Effector CD4-positive, alpha-beta T cell (primary cell): ENCODE results near the gene NEDD1.

ENCODE experiments used
- DNase-seq: peaks from one replicate; pipeline ENCODE4 v3.0.0-alpha.2; 2020
- total RNA-seq: gene quantifications from one replicate; lab custom pipeline; 2026; lab: John Stamatoyannopoulos, UW

Gene NEDD1, protein sequence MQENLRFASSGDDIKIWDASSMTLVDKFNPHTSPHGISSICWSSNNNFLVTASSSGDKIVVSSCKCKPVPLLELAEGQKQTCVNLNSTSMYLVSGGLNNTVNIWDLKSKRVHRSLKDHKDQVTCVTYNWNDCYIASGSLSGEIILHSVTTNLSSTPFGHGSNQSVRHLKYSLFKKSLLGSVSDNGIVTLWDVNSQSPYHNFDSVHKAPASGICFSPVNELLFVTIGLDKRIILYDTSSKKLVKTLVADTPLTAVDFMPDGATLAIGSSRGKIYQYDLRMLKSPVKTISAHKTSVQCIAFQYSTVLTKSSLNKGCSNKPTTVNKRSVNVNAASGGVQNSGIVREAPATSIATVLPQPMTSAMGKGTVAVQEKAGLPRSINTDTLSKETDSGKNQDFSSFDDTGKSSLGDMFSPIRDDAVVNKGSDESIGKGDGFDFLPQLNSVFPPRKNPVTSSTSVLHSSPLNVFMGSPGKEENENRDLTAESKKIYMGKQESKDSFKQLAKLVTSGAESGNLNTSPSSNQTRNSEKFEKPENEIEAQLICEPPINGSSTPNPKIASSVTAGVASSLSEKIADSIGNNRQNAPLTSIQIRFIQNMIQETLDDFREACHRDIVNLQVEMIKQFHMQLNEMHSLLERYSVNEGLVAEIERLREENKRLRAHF
- total RNA-seq = 62.3 reads per million, percentile 73 among the genes with 10 or more reads in this experiment

DNA sequence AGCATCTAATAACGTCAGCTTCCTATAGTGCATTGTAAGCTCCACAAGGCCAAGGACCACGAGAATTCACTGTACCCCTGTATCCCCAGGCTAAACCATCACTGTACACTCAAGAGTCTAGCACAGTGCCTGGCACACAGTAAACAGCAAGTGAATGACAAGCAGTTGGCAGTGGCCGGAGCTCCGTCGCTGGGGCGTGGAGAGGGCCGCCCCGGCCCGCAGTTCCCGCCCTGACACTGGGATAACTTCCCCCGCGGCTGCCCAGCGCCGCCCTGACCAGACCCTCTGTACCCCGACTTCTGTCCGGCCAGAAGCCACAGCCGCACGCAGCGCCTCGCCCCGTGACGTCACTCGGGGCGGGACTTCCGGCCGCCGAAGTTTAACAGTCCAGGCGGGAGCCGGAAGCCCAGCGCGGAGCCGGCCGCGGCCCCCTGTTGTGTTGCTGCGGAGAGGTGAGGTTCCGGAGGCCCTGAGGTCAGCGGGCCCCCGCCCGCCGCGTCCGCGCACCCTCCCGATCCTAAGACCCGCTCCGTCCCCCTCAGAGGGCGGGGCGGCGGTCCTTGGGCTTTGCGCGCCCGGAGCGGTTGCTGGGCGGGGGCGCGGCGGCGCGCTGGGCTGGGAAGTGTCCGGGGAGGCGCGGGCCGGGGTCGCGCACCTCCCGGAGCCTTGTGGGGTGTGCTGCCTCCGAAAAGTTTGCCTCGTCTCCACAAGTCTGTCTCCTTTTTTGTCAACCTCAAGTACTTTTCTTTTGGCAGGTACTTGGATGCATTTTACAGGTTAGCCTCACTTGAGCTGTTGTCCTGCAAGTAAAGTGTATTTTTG is at the start of gene NEDD1:
TSS of gene NEDD1 (plus strand) at position 409 of the 822 bp plus-strand sequence. CDS start 2,503 bp downstream, outside the sequence.
- peak; percentile 72 for DNase-seq

DNA sequence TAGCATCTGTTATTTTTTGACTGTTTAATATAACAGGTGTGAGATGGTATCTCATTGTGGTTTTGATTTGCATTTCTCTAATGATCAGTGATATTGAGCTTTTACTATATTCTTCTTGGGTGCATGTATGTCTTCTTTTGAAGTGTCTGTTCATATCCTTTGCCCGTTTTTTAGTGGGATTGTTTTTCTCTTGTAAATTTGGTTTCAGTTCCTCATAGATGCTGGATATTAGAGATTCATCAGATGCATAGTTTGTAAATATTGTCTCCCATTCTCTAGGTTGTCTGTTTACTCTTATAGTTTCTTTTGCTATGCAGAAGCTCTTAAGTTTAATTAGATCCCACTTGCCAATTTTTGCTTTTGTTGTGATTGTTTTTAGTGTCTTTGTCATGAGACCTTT is 48.9 kb upstream of the NEDD1 start:
- DNase-seq = no peak

DNA sequence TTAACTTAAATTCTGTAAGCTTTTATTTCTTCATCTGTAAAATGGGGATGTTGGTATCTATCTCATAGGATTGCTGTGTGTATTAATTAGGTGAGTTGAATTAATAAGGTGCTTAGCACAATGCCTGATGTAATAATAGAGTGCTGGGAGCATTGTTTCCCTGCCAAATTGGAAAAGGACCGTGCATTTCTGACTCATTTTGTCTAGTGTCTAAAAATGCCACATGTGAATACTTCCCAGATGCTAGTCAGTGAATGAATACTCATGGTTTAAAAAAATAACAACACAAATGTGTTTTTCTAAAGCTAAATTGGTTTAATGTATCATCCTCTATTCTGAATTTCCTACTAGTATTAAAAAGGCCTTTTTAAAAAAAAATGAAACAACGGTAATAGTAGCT is 45.4 kb upstream of the NEDD1 start:
- DNase-seq = no peak

DNA sequence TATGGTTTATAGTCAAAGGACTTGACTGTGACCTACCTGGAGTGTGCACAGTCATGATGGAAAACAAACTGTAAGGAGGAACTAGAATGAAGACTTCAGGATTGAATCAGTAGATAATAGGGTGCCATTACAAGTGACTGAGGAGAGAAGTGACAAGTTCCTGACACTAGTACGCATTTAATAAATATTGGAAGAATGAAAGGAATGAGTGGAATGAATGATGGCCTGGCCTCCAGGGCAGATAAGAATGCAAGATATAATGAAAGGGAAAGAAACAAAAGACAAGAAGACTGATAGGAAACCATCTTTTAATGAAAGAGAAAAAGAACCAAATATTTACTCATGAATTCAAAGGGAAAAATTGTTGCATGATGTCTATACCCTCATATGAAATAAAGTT is 44.7 kb upstream of the NEDD1 start:
- no peak for DNase-seq

DNA sequence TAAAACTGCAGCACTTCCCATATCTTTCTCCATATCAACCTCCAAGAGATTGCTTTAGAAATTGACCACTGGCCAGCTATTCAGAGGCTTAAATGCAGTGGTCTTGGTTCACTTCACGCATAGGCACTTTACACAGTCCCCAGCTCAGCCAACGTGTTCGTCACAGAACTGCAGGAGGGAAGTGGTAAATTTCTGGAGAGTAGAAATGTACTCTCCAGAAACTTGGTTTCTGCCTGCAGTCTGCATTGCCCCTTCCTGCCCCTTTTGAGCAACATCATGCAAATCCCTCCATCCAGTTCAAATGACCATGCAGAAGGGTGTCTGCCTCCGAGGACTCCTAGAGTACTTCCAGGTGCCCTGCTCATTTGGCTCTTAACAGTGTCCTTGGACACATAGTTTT is 42.7 kb upstream of the NEDD1 start:
- DNase-seq = no peak

DNA sequence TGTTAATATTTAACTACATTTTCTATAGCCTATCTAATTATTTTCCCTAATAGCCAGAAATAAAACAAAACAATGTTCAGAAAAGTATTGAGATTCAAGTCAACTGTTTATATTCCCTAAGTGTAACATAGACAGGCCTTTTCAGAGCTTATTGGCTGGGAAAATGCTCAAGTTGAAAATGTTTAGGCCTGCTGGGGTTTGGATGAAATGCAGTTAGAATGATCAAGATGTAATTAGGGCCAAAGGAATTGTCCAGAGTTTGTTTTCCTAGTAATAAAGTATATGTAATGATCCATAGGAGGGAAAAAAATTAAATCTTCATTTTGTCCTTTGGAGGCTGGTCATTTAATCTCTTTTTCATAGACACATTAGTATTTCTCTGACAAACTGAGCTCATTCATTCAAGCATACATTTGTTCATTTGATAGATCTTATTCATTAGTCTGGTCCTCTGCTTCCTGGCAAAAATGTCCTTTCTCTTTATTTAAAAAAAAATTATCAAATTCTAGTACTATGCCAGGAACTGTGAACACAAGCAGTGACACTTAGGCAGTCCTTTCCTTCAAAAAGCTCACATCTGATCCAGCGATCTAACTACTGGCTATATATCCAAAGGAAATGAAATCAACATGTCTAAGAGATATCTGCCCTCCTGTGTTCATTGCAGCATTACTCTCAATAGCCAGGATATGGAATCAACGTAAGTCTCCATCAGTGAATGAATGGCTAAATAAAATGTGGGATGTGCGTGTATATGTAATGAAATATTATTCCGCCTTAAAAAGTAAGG is 40.1 kb upstream of the NEDD1 start:
- DNase-seq = no peak

DNA sequence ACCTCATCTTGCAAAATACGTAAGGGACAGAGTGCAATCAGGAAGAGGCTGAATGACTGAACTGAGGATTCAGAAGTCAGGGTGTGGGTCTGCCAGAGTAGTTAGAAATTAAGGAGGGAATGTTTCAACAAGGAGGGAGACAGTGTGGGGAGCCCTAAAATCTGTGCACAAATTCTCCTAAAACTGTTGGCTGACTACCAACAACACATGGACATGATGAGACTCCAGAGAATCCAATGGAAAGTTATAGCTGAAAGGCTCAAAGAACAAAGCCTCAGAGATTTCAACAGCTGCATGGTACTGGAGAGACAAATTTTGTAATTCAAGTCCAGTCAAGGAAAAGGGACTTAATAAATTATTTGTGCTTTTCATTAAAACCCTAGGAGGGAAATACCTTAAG is 36.1 kb upstream of the NEDD1 start:
- DNase-seq = no peak

DNA sequence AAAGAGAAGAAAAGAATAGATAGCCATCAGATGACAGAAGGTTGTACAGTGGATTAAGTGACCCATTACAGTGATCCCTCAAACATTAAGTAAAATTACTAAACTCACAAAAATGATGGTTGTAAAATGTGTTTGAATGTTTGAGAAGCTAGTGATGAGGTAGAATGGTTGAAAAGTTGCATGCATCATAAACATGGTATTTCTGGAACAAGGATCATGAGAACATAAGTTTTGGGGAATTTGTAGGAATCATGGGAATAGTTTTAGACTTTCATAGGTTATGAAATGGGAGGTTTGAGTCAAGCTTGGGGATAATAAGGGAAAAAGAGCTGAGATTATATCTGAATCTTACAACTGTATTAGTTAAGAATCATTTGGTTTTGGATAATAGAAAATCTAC is 34.1 kb upstream of the NEDD1 start:
- no peak for DNase-seq

DNA sequence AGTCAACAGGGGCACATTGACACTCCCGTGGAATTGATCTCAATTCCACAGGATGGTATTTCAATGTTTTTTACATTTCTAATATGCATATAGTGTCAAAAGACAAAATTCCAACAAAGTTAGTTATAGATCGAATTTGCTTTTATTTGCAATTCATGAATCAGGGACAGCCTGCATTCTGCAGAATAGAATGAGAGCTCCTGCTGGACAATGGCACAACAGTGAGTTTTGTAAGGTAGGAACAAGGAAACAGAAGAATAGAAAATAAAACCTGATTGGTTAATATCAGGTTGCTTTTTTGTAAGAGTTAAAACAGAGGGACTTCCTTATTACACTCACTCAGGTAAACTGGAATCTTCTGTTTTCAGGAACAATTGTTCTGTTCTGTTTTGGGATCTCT is 32.8 kb upstream of the NEDD1 start:
- no peak for DNase-seq

DNA sequence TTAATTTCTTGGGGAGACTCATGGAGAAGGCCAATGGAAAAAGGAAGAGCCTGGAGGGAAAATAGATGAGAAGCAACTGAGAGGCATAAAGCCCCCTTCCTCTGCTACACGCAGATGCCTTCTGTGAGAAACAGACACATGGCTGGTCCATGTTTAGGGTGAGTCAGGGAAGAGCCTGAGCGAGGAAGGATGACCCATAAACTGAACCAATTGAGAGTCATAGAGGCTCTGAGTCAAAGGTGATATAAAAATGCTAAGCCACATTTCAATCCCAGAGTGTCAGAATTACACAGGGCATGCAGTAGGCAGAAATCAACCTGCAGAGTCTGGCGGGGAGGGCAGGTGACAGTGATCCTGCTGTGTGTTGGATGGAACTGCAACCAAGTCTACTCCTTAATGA is 30.1 kb upstream of the NEDD1 start:
- DNase-seq = no peak

DNA sequence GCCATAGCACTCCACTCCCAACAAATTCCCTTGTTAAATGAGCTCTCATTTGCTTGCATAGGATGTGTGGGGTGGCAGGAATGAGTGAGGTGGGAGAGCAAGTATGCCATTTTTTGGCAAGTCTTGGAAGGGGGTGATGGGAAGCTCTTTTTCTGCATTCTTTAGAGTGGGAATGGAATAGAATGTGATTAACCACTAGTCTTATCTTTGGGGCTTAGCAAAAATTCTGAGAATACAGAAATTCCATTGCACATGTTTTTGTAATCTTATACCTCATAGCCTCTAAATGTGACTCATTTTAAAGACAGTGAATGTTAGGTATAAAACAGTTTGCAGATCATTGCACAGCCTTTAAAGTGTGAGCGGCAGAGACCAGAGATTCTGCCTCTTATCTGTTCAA is 28.4 kb upstream of the NEDD1 start:
- DNase-seq = no peak

DNA sequence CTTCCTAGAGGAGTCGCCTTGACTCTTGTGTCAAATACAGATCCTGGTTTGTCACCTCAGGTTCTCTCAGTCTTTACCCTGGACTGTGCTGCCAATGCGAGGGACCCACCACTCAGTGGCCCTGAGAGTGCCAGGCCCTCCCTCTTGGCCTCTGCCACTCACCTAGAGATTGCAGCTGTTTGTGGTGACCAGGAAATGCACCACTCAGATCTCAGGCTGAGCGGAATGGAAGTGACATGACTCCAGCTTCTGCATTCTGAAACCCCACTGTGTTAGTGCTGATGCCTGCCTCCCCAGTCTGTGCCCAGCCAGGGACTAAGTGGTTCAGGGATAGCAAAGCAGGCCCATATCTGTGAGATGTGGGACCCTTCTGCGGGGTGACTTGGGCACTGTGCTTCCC is 27.8 kb upstream of the NEDD1 start:
- no peak for DNase-seq

DNA sequence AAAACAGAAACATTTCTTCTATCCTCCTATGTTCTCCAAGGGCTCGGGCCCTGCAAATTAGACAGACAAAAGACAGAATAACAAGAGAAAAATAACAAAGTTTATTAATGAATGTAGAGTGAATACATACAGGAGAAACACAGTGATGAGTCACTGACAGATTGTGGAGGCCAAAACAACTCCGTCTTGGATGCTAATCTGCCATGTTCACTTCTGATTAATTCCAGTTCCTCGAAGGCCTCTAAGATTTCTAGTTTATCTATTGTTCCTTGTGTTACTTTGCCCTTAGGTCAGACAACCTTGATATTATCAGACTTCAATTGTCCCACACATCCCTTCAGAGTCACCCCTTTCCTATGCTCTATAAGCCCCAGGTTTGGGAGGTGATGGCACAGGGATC is 26.8 kb upstream of the NEDD1 start:
- DNase-seq = no peak

DNA sequence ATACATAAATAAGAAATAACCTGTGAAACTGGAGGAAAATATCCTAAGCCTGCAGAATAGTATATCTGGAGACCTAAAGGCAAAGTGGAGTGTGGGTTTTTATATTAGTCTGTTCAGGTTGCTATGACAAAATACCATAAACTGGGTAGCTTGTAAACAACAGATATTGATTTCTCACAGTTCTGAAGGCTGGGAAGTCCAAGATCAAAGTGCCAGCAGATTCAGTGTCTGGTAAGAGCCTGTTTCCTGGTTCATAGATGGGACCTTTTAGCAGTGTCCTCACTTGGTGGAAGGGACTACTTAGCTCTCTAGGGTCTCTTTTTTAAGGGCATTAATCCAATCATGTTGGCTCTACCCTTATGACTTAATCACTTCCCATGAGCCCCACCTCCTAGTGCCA is 25.4 kb upstream of the NEDD1 start:
- DNase-seq = no peak

DNA sequence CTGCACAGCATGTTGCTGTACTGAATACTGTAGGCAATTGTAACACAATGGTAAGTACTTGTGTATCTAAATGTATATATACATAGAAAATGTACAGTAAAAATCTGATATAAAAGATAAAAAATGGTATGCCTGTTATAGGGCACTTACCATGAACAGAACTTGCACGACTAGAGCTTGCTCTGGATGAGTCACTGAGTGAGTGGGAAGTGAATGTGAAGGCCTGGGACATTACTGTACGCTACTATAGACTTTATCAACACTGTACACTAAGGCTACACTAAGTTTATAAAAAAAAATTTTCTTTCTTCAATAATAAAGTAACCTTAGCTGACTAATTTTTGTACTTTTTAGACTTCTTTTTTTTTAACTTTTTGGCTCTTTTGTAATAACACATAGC is 24.2 kb upstream of the NEDD1 start:
- DNase-seq = no peak

DNA sequence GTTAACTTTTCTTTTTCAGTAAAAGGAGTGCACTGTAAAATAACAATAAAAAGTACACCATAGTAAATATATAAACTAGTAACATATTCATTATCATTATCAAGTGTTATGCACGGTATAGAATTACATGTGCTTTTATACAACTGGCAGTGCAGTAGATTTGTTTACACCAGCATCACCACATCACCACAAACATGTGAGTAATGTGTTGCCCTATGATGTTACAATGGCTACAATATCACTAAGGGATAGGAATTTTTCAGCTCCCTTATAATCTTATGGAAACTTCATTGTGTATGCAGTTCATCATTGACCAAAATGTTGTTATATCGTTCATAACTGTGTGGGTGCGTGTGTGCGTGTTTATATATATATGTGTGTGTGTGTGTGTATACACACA is 23.5 kb upstream of the NEDD1 start:
- no peak for DNase-seq

DNA sequence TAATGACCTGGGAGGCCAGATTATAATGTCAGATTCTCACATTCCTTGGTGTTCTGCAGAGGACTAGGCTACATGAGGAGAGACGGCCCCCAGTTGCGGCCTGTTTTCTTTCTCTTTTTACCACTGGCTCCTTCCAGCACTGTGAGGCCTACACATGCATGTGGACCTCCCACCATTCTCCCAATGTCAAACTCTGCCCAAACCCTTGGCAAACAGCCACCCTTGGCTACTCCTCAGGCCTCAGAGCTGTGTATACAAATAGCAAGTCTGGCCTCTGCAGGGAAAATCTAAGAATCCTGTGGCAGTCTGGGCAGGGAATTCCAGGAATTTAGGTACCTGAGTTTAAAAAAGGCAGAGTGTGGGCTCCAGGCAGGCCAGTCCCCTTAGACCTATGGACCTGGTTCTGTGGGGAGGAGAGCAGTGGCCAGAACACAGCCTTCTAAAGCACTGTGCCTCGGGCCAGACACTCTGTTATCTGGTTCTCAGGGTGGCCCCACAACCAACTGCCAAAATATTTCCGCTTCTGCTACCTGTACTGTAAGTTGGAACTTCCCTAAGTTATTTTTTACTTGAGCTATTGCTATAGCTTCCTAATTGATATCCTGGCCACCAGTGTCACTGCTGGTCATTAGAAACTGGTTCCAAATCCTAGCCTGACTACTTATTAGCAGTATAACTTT is 19.9 kb upstream of the NEDD1 start:
- DNase-seq = no peak

DNA sequence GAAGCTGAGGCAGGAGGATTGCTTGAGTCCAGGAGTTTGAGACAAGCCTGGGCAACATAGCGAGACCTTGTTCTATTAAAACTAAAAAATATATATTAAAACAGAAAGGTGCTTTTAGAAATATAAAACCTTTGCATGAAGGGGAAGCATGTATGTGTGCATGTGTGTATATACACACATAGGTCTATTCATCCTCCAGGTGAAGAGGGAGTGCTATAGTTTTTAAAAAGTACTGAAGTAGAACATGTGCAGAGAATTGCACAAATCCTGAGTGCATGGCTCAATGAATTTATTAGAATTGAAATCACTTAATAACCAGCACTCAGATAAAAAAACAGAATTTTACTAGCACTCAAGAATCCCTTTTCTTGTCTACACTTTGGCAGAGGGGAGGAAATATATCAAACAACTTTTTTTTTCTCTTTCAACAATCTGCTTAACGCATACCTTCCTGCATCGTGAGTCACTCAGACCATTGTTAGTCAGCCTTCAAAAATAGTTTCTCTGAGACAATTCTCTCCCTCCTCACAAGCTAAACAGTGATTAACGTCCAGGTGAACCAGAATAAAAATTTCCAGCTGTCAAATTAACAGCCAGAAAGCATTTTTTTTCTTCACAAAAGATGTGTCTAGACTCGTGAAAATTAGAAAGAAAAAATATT is 17.7 kb upstream of the NEDD1 start:
- DNase-seq = no peak

DNA sequence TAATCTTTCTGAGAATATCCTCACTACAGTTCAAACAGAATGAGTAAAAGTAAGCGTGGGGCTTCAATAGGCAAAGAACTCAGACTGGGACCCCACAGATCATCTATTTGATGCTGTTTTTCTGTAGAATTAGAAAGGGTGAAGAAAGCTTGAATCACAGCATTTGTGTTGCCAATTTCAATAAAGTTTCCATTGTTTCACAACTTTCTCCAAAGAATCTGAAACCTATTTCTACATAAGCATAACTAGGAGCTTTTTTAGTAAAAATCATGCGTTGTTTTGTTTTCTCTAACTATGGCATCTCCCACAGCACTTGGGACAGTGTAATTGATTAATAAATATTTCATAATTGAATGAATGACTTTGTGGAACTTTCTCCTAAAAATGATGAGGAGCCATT is 16.7 kb upstream of the NEDD1 start:
- DNase-seq = no peak

DNA sequence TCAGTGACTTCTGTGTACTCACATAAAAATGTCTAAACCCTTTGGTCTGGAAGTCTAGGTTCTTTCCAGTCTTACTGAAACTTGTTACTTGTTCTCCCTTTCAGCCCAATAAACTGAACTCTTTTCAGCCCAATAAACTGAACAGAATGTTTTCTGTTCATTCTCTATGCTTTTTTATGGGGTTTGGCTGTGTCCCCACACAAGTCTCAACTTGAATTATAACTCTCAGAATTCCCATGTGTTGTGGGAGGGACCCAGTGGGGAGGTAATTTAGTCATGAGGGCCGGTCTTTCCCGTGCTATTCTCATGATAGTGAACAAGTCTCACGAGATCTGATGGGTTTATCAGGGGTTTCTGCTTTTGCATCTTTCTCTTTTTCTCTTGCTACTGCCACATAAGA is 15.0 kb upstream of the NEDD1 start:
- no peak for DNase-seq

DNA sequence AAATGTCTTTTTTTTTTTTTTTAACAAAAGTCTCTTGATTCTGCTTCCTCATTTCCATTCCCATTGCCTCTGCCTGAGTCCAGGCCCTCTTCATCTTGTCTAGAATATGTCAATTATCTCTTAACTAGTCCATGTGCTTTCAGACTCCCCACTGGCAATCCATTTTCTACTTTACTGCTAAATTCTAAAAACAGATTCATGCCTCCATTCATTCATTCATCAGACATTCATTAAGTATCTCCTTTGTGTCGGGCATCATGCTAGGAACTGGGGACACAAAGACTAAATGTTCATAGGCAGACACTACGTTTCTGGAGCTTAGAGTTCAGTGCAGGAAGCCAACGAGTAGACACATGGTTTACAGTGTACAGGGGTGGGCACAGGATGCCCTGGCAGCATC is 9.6 kb upstream of the NEDD1 start:
- no peak for DNase-seq

DNA sequence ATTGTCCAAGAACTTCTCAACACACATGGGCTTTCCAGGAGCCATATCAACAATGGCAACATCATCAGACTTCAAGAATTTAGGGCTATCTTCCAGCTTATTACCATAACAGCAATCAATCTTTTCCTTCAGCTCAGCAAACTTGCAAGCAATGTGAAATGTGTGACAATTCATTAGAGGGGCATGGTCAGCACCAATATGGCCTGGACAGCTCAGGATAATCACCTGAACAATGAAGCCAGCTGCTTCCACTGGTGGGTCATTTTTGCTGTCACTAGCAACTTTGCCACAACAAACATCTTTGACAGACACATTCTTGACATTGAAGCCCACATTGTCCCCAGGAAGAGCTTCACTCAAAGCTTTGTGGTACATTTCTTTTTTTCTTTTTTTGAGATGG is 5.9 kb upstream of the NEDD1 start:
- DNase-seq = no peak
